GM19193 (cell line): ENCODE data around the gene PTTG1IP2.

Source experiments
- POLR2A ChIP-seq: IDR thresholded peaks from 4 replicates; pipeline ENCODE4 v1.6.1; 2011; ENCODE audit not compliant: insufficient read depth, insufficient read length; ENCODE audit errors: extremely low read depth

PTTG1IP2 gene

DNA sequence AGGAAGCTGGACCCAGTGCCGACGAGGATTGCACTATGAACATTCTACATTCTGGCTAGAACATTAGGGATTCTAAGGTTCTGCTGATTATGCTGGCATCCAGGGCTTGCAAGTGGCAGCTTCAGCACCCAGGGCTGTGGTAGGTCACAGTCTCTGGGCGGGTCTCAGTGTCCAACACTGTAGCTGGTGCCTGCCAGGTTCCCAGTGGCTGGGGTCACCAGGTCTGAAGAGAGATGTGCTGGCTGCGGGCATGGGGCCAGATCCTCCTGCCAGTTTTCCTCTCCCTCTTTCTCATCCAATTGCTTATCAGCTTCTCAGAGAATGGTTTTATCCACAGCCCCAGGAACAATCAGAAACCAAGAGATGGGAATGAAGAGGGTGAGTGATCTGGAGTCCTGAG is at the start of gene PTTG1IP2:
Gene PTTG1IP2 (plus strand): TSS at position 86 of the 400 bp plus-strand sequence. CDS start 148 bp downstream, at position 234.
- no peak for TF ChIP-seq POLR2A

DNA sequence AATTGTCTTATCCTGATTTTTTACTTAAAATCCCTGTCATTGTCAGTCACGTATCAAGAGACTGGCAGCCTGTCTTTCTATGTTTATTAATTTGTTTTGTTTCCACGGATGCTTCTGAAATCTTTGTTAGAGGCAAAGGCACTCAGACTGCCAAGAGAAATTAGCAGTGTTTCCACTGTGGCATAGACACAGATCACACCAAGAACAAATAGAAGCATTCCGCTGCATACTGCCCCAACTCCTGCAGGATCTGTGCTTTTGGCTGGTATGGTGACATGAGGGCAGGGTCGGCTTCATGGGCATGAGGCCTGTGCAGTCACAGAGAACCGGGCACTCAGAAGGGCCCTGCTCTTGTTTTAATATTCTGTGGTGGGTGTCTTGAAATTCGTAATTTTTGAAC is 47.8 kb upstream of the PTTG1IP2 start:
- no peak for TF ChIP-seq POLR2A

DNA sequence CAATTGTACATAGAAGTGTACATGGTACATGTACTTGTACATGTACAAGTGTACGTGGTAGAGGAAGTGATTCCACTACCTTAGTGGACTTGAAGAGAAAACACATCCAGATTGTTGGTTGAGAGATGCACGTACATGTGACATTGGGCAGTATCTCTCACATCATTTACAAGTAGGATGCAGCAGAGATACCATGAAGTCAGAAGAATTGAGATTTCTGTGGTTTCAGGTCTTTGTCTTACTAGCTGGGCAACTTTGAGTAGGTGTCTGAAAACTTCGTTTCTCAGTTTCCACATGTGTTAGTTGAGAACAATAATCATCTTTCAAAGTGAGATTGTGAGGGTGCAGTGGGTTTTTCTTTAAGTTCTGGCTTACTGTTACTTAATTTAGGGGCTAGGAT is 44.7 kb upstream of the PTTG1IP2 start:
- no peak for TF ChIP-seq POLR2A

DNA sequence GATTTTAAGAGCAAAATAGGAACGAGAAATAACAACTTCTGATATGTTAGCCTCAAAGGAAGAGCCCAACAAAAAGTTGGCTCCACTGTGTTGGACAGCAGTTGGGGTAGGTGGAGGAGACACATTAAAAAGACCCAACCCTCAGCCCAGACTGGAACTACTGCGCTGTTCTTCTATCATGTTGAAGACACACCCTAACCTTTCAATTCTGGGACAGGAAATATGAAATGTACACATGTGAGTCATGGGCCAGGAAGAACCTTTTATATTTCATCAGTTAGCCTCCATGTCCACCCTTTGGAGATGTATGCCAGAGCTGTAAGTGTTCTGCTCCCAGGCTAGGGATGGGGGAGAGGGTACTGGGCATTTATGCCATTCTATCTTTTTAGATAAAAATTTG is 44.1 kb upstream of the PTTG1IP2 start:
- no peak for TF ChIP-seq POLR2A

DNA sequence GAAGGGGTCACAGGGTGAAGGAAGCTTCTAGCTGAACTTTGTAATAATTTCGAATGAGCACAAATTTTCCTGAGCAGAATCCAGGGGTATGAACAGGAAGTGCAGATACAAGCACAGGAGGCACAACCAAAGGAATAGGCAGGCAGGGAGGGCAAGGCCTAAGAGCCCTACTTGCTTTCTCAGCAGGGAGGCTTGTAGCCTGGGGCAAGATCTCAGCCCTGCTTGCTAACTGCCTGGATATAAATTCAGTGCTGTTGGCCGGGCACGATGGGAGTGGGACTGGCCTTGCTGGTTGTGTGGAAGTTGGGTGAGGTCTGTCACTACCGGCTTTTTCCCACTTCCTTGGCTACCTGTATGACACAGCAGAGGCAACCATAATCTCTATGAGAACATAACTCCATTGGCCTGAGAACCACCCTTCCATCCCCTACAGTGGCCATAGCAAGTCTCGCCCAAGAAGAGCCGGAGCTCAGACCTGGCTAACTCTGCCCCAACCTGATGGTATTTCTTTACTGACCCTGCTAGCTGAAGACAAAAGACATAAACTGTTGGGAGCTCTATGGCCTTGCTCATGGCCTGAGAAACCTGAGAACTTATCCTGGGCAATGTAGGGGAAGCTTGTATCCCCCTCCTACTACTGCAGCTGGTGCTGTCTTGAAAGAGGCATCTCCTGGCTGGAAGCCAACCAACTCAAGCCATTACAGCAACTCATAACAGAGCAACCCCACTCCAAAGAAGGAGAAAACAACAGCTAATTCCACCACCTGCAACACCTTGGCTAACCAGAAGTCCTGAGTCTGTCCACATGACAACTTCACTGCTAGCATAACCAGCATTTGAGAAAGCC is 38.6 kb upstream of the PTTG1IP2 start:
- no peak for TF ChIP-seq POLR2A

DNA sequence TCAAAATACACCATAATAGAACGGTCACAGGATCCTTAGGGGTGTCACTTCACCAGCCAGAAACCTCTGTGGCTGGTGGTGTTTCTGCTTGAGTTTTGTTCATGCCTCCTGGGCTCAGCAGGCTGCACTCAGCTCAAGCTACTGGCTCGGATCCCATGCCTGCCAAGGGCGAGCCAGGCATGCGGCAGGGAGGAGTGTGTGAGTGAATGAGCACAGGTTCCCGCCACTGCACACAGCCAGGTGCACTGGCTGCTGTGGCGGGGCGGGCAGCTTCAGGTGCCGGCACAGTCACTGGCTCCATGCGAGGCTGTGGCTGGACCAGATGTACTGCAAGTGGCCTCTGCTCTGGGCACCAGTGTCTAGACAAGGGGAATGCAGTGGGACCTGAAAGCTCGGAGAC is 36.7 kb upstream of the PTTG1IP2 start:
- no peak for TF ChIP-seq POLR2A

DNA sequence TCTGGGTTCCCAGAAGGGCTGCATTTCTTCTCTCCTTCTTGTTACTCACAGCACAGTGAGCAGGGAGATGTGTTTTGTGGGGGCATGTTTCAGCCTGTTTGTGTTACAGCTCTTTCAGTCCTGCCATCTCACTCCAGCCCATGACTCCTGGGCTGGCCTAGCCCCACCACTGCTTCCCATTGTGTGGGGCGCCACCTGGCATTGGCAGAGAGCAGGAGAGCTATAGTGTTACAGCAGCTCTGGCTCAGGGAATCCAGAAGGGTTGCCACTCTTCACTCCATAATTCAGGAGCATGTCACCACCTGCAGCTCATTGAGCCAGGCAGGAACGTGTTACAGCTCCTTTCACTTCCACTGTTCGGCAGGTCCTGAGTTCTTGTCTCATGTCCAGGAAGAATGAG is 36.2 kb upstream of the PTTG1IP2 start:
- no peak for TF ChIP-seq POLR2A

DNA sequence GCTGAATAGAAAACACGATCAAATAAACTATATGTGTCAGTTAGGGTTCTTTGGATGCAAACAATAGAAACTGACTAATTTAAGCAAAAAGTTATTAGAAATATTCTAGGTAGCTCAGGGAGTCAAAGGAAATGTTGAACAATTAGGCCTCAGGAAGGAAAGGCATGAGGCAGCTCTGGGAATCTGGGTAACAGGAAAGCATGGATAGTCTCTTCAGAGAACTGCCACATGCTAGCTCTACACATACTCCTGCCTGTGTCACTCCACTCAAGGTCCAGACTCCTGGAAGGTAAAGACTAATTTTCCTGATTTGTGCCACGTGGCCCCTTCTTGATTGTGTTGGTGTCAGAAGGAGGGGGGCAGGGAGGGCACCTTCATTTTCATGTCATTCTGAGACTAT is 23.8 kb upstream of the PTTG1IP2 start:
- TF ChIP-seq POLR2A: no peak

DNA sequence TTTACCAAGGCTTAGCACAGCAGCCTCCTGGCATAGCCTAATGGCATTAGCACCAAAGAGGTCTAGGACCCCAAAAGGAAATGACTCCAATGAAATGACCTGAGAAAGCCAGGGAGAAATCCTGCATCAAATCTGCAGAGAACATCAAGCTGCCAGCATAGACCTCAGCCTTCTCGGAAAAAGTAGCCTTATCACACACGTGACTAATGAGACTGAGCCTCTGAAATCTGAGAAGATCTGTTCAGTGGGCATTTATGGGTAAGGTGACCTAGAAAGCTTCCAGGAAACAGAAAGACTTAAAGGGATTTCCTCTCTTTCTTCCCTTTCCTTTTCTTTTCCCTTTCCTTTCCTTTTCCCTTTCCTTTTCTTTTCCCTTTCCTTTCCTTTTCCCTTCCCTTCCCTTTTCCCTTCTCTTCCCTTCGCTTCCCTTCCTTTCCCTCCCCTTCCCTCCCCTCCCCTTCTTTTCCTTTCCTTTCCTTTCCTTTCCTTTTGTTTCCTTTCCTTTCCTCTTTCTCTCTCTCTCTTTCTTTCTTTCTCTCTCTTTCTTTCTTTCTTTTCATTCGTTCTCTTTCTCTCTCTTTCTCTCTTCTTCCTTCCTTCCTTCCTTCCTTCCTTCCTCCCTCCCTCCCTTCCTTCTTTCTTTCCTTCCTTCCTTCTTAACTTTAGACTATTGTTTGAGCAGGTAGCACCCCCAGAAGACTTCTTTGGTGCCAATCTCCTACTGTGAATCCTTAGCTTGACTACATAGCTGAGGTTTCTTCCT is 23.1 kb upstream of the PTTG1IP2 start:
- TF ChIP-seq POLR2A: no peak

DNA sequence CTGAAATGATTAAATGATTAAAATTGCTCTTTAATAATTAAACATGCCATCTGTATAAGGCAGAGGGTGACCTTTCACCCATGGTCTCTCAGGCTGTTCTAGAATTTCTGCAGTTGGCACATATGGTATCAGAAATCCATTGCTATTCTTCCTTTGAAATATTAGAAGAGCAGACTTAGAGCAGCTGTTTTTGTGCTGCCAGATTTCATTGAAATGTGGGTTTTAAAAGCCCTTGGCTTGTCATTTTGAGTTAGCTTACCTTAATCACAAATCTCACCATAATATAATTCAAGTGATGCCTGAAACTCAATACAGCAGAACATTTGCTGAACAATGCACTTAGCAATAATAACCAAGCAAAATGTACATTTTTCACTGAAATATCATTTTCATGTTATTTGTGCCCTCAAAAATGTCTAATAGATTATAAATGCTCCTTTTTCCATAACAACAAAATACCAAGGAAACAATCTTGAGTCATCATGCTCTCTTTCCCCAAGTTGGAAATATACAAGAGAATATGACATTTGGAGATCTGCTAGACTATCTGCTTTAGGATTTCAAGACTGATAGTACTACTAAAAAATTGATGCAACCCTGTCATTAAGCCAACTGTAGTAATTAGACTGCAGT is 16.1 kb upstream of the PTTG1IP2 start:
- no peak for TF ChIP-seq POLR2A

DNA sequence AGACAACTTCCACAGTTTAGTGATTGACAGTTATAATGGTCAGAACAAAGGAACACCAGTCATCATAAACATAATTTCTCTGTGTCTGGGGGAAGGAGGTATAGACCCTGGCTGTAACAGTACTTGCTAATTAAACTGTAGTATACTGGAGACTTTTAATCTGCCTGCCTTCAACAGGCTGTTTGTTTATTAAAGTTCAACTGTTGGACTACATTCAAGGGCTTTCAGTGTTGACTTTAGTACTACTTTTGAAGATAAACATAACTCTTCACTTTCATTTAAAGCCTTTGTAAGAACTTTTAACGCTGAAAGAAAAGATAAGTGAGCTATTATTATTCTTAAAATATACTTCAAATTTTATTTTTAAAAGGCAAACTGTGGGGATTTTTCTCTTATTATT is 15.5 kb upstream of the PTTG1IP2 start:
- TF ChIP-seq POLR2A: no peak

DNA sequence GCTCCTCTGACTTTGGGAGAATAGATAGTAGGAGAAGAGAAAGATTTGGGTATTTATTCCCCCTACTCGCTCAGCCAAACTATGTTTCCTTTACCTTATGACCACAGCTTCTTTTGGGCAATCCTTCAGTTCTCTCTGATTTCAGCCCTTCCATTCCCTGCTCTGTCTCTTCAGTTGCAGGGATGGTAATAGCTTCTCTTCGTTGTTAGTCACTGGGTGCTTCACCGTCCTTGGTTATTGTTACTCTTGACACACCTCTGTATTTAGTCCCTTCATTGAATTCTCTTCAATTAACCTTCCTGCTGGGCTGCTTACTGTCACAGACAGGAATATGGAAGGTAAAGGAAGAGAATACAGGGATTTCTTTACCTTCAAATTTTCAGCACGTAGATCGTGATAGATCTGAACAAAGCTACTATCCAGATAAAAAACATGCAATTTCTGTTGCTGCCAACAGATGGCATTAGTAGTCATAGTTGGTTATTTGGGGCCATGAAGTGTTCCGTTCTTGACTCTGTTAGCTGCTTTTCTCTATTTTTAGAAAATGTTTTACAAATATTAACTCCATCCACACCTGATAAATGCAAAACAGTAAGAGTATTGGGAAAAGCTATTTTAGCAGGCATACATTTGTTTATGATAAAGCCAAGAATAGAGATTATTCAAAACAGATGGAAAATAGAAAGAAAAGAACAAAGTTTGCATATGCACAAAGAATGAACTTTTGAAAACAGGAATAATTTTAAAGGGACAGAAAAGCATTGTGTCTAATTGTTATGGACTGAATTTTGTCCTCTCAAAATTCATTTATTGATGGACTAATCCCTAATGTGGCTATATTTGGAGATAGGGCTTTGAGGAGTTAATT is 14.0 kb upstream of the PTTG1IP2 start:
- no peak for TF ChIP-seq POLR2A

DNA sequence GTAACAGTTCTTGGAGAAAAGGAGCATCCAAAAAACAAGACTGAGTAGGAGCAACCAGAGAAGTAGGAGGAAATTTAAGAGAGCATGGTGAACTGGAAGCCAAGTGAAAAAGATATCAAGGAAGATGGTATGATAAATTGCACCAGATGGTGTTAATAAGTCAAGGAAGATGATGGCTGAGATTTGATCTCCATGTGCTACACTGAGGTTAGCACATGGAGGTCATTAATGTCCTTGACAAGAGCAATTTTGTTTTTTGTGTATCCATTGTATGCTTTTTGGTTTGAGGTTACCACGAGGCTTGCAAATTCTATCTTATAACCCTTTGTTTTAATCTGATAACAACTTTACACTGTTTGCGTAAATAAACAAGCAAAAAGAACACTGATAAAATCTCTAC is 11.3 kb upstream of the PTTG1IP2 start:
- no peak for TF ChIP-seq POLR2A

DNA sequence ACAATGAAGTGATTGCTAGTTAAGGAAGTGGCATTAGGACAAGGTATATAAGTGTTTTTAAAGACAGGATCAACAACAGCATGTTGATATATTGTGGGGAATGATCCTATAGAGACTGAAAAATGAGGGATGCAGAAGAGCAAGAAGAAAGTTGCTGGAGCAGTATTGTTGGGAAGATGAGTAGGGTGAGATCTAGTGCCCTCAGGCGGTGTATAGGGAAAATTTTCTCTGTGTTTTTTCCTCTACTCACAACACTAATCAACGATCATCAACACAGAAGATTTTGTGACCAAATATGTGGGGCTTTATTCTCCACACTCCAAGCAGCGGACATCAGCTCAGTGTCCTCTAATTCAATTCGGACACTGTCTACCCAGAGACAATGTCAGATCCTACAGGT is 9.6 kb upstream of the PTTG1IP2 start:
- no peak for TF ChIP-seq POLR2A

DNA sequence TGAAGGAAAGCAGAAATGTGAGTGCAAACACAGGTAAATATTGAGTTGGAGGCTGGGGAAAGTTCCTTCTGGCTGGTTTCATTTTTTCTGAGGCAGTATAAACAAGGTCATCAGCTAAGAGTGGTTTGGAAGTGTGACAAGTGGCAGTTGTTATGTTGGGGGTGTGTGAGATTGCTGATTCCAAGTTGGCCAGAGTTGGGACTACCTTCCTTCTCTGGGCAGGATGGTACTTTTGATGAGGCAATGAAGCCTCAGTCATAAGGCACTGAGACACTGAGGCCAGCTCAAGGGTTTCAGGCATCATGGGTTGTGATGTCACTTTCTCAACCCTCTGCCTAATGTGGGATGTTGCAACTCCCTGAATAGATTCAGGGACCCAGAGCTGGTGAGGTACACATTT is 8.2 kb upstream of the PTTG1IP2 start:
- no peak for TF ChIP-seq POLR2A

DNA sequence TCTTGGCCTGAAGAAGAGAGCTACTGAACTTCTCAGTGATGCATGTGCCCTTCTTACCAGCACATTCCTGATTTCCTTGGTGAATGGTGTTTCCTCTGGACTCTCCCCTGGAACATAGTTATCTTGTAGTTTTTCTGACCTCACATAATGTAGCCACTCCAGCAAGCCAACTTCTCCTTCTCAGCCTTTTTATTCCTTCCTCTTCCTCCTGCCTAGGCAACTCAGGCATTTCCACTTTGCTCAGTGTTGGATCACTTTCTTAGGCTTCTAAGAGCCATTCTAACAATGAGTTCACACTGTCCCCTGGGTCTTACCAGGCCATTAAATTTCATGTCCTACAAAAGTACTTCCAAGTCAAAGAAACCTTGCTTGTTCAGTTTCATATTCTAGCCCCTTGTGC is 3.6 kb upstream of the PTTG1IP2 start:
- no peak for TF ChIP-seq POLR2A
